GM21526 (cell line): ENCODE measurements around the gene MADD.
A peak's percentile ranks its signal among the peaks of the same experiment; 100 is the strongest.

Experiments
- ATAC-seq: cut with Tn5 transposase; IDR thresholded peaks from one replicate; pipeline ENCODE4 v1.9.1; 2021; ENCODE audit warnings: moderate library complexity; ENCODE audit not compliant: unreplicated experiment, low FRiP score

The MADD gene

DNA sequence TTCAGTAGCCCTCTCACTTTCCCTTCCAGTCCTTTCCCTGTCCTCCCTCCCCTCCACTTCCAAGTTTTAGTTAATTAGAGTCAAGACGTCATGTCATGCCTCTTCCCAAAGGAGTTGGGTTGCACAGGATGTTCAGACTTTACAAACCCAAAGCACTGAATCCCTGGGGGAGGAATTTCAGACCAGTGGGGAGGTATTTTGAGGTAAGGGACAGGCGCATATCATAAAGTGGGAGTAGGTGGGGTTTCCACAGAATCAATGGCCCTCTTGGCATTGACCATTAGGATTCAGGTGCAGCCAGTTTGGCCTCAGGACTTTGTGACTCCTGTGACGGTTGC is 20.6 kb upstream of the MADD start:
- no peak for ATAC-seq

- ATAC-seq: no peak
These were observed 18.2 kb upstream of the MADD start for GRCh38 chr11:47251751-47252150.

GRCh38 chr11:47253660-47254059 is 16.3 kb upstream of the MADD start:
- no peak for ATAC-seq

- ATAC-seq: no peak
These were observed 15.5 kb upstream of the MADD start for GRCh38 chr11:47254386-47254785.

DNA sequence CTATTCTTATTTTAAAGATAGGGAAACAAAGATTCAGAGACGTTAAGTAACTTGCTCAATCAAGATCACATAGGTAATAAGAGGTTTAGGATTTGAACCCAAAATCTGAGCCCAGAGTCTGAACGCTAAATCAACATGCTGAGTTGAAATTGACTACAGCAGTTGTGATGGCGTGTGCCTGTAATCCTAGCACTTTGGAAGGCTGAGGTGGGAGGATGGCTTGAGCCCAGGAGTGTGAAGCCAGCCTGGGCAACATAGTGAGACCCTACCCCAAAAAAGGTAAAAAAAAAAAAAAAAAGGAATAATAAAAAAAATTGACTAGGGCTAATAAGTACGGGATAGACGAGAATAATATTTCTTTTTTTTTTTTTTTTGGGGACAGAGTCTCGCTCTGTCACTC is 13.6 kb upstream of the MADD start:
- no peak for ATAC-seq

- no peak for ATAC-seq
These were observed 12.8 kb upstream of the MADD start for GRCh38 chr11:47257177-47257516.

DNA sequence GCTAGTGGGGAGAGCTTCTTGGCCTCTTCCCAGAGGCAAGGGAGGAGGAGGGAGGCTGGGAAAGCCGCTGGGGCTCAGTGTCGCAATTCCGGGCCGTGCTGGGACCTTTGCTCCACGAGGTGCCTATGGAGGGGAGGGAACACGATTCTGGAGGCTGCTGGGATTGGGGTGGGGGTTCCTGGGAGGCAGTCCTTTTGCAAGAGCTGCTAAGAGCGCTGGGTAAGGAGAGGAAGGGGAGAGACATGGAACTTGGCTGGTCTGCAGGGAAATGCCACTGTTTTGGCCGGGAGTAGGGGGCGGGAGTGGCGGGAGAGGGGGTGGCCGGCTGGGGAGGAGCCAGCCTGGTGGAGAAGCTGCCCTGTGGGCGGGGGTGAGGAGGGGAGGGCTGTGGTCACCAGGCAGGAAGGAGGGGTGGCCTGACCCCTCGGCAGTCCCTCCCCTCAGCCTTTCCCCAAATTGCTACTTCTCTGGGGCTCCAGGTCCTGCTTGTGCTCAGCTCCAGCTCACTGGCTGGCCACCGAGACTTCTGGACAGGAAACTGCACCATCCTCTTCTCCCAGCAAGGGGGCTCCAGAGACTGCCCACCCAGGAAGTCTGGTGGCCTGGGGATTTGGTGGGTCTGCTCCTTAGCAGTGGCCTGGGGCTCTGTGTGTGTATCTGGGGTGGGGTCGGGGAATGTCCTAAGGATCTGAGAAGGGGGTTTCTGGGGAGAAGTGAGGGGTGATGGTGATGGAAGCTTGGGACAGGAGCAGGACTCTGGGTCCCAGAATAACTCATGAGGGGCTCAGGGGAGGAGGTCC is 12.2 kb upstream of the MADD start, which contains the start of gene NR1H3:
Gene NR1H3, plus strand, starts transcription at position 480 of the 800 bp plus-strand sequence. CDS start 1,221 bp downstream, outside the sequence.
- no peak for ATAC-seq

DNA sequence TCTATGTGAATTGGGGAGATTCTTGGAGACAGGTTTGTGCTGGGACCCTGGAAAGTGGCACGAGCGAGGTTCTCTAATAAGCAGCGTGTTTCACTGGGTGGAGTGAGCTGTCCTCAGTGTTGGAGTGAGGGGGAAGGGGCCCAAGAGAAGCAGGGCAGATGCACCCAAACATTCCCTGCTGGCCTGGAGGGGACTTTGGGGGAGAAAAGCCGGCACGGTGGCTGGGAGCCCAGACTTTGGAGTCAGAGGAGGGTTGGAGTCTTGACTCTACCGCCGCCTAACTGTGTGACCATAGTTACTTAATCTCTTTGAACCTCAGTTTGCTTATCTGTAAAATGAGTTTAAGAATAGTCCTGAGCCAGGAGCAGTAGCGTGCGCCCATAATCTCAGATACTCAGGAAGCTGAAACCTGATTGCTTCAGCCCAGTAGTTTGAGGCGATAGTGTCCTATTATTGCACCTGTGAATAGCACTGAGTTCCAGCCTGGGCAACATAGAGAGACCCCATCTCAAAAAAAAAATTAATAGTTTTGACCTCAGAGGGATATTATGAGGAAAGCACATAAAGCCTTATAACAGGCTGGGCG is 11.5 kb upstream of the MADD start:
- no peak for ATAC-seq

DNA sequence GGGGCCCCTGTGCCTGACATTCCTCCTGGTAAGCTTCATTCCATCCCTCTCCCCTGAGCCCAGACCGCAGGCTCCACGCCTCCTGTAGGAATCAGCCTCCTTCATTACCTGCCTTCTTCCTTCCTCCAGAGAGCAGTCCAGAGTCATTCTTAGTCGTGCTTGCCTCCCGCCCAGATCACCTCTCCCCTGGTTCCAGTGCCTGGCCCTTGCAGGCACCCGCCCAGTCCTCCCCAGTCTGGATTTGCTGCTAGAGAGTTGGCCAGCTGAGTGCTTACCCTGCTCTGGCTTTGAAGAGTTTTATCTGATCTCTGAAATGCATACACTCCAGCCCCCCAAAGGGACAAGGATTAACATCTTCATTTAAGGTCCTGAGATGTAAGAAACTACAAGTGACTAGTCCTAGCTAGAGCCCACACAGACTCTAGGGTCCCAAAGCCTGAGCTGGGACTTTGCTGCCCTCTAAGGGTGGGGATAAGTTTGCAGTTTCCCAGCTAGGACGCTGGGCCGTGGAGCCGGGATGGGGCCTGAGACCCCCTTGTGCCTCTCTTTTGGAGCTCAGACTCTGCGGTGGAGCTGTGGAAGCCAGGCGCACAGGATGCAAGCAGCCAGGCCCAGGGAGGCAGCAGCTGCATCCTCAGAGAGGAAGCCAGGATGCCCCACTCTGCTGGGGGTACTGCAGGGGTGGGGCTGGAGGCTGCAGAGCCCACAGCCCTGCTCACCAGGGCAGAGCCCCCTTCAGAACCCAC is 10.5 kb upstream of the MADD start:
- ATAC-seq: no peak

GRCh38 chr11:47260366-47260765 is 9.6 kb upstream of the MADD start:
- ATAC-seq: no peak

GRCh38 chr11:47261291-47261800 is 8.6 kb upstream of the MADD start:
- no peak for ATAC-seq

DNA sequence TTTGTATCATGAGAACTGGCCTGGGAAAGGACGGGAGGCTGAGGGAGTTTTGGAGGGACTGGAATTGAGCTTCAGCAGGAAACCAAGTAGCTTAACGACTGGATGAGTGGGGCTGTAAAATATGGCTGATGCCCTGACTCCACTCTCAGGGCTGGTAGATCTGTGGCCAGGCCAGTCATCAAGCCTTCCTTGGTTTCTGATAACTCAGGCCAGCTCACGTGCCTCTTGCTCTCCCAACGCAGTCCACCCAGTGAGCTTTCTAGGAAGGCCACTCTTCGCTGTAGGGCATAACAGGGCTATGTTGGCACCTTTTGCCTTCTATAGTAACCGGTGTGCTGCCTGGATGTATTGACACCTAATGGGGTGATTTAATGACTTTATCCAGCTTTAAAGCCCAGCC is 5.8 kb upstream of the MADD start:
- no peak for ATAC-seq

- no peak for ATAC-seq
These were observed 5.4 kb upstream of the MADD start for GRCh38 chr11:47264521-47264920.

GRCh38 chr11:47267876-47268275 is 2.1 kb upstream of the MADD start:
- no peak for ATAC-seq

- ATAC-seq: no peak
These were observed 1.4 kb upstream of the MADD start for GRCh38 chr11:47268448-47269001.

GRCh38 chr11:47269002-47269828 is 718 bp upstream of the MADD start:
- ATAC-seq: peak; percentile 41

- ATAC-seq: no peak
These were observed 668 bp downstream of the MADD start for GRCh38 chr11:47270331-47271271.

DNA sequence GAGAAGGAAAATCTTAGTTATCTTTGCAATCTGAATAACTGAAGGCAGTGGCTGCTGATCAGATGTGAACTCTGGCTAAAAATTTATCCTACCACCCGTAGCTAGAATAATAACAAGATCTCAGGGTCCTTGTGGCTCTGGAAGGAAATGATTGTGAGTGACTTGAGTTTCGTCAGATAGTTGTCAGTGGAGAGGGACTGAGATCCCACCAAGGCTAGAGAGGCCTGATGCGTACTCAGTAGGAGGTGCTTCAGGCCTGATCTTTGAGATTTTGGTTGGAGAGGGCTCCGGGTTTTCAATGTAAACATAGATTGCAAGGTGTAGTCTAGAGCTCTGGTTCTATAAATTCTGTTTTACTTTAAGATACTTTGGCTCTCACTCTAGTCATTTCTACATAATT is 1.4 kb downstream of the MADD start:
- ATAC-seq: no peak

- no peak for ATAC-seq
These were observed 2.2 kb downstream of the MADD start for GRCh38 chr11:47271961-47272661.
